HepG2 (cell line): Measurements from ENCODE around the gene GLB1L. TPM values are rescaled to one million over a fixed set of nuclear protein-coding genes. Genes with fewer than 3 reads are reported as not detected.

Source experiments
- DMAP1 ChIP-seq: IDR thresholded peaks from 2 replicates; pipeline ENCODE4 v1.6.1; 2016
- FOXJ3 ChIP-seq: sonication (generic); formaldehyde crosslinking; IDR thresholded peaks from 2 replicates; pipeline ENCODE4 v1.4.0; 2020; ENCODE audit warnings: missing genetic modification reagents, mild to moderate bottlenecking, borderline replicate concordance
- GABPB1 ChIP-seq: IDR thresholded peaks from 2 replicates; pipeline ENCODE4 v1.6.1; 2016; ENCODE audit warnings: mild to moderate bottlenecking, missing genetic modification reagents, moderate library complexity, missing compliant biosample characterization
- MTA1 ChIP-seq: sonication (generic); formaldehyde crosslinking; IDR thresholded peaks from 2 replicates; pipeline ENCODE4 v1.4.0; 2020; ENCODE audit warnings: missing genetic modification reagents, mild to moderate bottlenecking, borderline replicate concordance
- MXD1 ChIP-seq: sonication (generic); formaldehyde crosslinking; IDR thresholded peaks from 2 replicates; pipeline ENCODE4 v1.4.0; 2020; ENCODE audit warnings: mild to moderate bottlenecking, missing genetic modification reagents
- POGZ ChIP-seq: sonication (generic); formaldehyde crosslinking; IDR thresholded peaks from 2 replicates; pipeline ENCODE4 v1.4.0; 2020; ENCODE audit warnings: mild to moderate bottlenecking, missing genetic modification reagents
- PRDM4 ChIP-seq: sonication (generic); formaldehyde crosslinking; IDR thresholded peaks from 2 replicates; pipeline ENCODE4 v1.9.0; 2021; ENCODE audit warnings: missing genetic modification reagents, borderline replicate concordance
- RAD21 ChIP-seq: fragments of 450-650 bp; formaldehyde crosslinking; IDR thresholded peaks from 2 replicates; pipeline ENCODE4 v1.5.0; 2020; ENCODE audit warnings: mild to moderate bottlenecking
- RARG ChIP-seq: sonication (generic); formaldehyde crosslinking; IDR thresholded peaks from 2 replicates; pipeline ENCODE4 v1.4.0; 2020; ENCODE audit warnings: low read depth, mild to moderate bottlenecking, missing genetic modification reagents
- STAG1 ChIP-seq: sonication (generic); formaldehyde crosslinking; IDR thresholded peaks from 2 replicates; pipeline ENCODE4 v1.4.0; 2020; ENCODE audit warnings: missing genetic modification reagents
- TOE1 ChIP-seq: sonication (generic); formaldehyde crosslinking; IDR thresholded peaks from 2 replicates; pipeline ENCODE4 v1.4.0; 2020; ENCODE audit warnings: mild to moderate bottlenecking, missing genetic modification reagents
- ZBTB26 ChIP-seq: IDR thresholded peaks from 2 replicates; pipeline ENCODE4 v1.6.1; 2016; ENCODE audit warnings: missing compliant biosample characterization, missing genetic modification reagents, borderline replicate concordance
- ZNF205 ChIP-seq: IDR thresholded peaks from 2 replicates; pipeline ENCODE4 v1.6.1; 2018; ENCODE audit warnings: missing biosample characterization, missing genetic modification reagents
- ZNF501 ChIP-seq: sonication (generic); formaldehyde crosslinking; IDR thresholded peaks from 2 replicates; pipeline ENCODE4 v1.5.1; 2020; ENCODE audit warnings: mild to moderate bottlenecking, moderate library complexity, missing genetic modification reagents
- ZNF556 ChIP-seq: sonication (generic); formaldehyde crosslinking; IDR thresholded peaks from 2 replicates; pipeline ENCODE4 v1.4.0; 2020; ENCODE audit warnings: mild to moderate bottlenecking, missing genetic modification reagents, borderline replicate concordance
- polyA plus RNA-seq, 8 experiments: library from polyadenylated mRNA; depleted of rRNA in 3 of 8; stranded (reverse) in 7 of 8; unstranded in 1 of 8; fragments of >200 nt; fragmentation: Illumina TruSeq in 4 of 8; extraction: Trizol in 4 of 8; gene quantifications; 2 replicates each; pipeline versions ENCODE4 v1.2.1 to v1.2.3, GENCODE V29; 2011 to 2016; ENCODE audit warnings: low read depth in 4 of 8, missing spikeins in 1 of 8, mixed read lengths in 1 of 8; ENCODE audit not compliant: insufficient read depth in 1 of 8
- total RNA-seq, 5 experiments: library from RNA; depleted of rRNA; stranded (reverse); fragments of >200 nt; fragmentation: Illumina TruSeq; extraction: Trizol; gene quantifications; 2 replicates each; pipeline ENCODE4 v1.2.3, GENCODE V29; 2016; ENCODE audit warnings: low read depth in 1 of 5
- TF ChIP-seq, protein P1 (sequence below): sonication (generic); formaldehyde crosslinking; conservative IDR thresholded peaks from 2 replicates; pipeline ENCODE4 v1.4.0; 2020; ENCODE audit warnings: mild to moderate bottlenecking, missing genetic modification reagents, moderate library complexity
- TF ChIP-seq, protein P2 (sequence below): sonication (generic); formaldehyde crosslinking; IDR thresholded peaks from 2 replicates; pipeline ENCODE4 v1.5.1; 2020; ENCODE audit warnings: missing genetic modification reagents, mild to moderate bottlenecking, borderline replicate concordance

The GLB1L gene
- total and polyA plus RNA-seq, 2 of the 13 experiments (the other 11 are each of a cell fraction or from before 2014, with no cell fraction given): 6.8 to 7.3 TPM

- peak; percentile 81; the same call in 1 of the 2 replicates for TF ChIP-seq ZNF501 (CRISPR knock-in tag)
- TF ChIP-seq RAD21 (CRISPR knock-in tag): no peak; the same call in none of the 2 replicates
- no peak for TF ChIP-seq FOXJ3 (CRISPR knock-in tag)
- TF ChIP-seq ZNF205 (CRISPR knock-in tag): 0 out of 2 replicates have a peak, but pooled peaks have one; percentile 28
- peak; percentile 90 for TF ChIP-seq ZBTB26 (CRISPR knock-in tag)
- TF ChIP-seq MXD1 (CRISPR knock-in tag): peak; percentile 74
- TF ChIP-seq, protein P1, sequence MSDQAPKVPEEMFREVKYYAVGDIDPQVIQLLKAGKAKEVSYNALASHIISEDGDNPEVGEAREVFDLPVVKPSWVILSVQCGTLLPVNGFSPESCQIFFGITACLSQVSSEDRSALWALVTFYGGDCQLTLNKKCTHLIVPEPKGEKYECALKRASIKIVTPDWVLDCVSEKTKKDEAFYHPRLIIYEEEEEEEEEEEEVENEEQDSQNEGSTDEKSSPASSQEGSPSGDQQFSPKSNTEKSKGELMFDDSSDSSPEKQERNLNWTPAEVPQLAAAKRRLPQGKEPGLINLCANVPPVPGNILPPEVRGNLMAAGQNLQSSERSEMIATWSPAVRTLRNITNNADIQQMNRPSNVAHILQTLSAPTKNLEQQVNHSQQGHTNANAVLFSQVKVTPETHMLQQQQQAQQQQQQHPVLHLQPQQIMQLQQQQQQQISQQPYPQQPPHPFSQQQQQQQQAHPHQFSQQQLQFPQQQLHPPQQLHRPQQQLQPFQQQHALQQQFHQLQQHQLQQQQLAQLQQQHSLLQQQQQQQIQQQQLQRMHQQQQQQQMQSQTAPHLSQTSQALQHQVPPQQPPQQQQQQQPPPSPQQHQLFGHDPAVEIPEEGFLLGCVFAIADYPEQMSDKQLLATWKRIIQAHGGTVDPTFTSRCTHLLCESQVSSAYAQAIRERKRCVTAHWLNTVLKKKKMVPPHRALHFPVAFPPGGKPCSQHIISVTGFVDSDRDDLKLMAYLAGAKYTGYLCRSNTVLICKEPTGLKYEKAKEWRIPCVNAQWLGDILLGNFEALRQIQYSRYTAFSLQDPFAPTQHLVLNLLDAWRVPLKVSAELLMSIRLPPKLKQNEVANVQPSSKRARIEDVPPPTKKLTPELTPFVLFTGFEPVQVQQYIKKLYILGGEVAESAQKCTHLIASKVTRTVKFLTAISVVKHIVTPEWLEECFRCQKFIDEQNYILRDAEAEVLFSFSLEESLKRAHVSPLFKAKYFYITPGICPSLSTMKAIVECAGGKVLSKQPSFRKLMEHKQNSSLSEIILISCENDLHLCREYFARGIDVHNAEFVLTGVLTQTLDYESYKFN (CRISPR knock-in tag): peak; percentile 73
- TF ChIP-seq, protein P2, sequence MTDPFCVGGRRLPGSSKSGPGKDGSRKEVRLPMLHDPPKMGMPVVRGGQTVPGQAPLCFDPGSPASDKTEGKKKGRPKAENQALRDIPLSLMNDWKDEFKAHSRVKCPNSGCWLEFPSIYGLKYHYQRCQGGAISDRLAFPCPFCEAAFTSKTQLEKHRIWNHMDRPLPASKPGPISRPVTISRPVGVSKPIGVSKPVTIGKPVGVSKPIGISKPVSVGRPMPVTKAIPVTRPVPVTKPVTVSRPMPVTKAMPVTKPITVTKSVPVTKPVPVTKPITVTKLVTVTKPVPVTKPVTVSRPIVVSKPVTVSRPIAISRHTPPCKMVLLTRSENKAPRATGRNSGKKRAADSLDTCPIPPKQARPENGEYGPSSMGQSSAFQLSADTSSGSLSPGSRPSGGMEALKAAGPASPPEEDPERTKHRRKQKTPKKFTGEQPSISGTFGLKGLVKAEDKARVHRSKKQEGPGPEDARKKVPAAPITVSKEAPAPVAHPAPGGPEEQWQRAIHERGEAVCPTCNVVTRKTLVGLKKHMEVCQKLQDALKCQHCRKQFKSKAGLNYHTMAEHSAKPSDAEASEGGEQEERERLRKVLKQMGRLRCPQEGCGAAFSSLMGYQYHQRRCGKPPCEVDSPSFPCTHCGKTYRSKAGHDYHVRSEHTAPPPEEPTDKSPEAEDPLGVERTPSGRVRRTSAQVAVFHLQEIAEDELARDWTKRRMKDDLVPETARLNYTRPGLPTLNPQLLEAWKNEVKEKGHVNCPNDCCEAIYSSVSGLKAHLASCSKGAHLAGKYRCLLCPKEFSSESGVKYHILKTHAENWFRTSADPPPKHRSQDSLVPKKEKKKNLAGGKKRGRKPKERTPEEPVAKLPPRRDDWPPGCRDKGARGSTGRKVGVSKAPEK: peak; percentile 34; the same call in 1 of the 2 replicates
- TF ChIP-seq RARG: peak; percentile 93; the same call in 1 of the 2 replicates
- TF ChIP-seq DMAP1 (CRISPR knock-in tag): peak; percentile 62; the same call in 1 of the 2 replicates
- TF ChIP-seq GABPB1 (CRISPR knock-in tag): peak; percentile 72
- TF ChIP-seq MTA1 (CRISPR knock-in tag): no peak
- TF ChIP-seq TOE1 (CRISPR knock-in tag): no peak
- no peak for TF ChIP-seq STAG1 (CRISPR knock-in tag)
- peak; percentile 85; the same call in 1 of the 2 replicates for TF ChIP-seq ZNF556 (CRISPR knock-in tag)
- TF ChIP-seq PRDM4 (CRISPR knock-in tag): no peak
- peak; percentile 15; the same call in 1 of the 2 replicates for TF ChIP-seq POGZ (CRISPR knock-in tag)
Observed at GRCh38 chr2:219206328-219207133, 38.7 kb downstream of the GLB1L start, which contains the start of gene ZFAND2B (continued).
